Lower leg skin (tissue), 3 donors: ENCODE measurements around the gene RAD9A.

Experiments
- POLR2A ChIP-seq, 2 donors: fragments of 450-650 bp; IDR thresholded peaks; one replicate each; pipeline ENCODE4 v1.6.1; 2016 to 2017; ENCODE audit warnings: antibody characterized with exemption in 2 of 2, mild to moderate bottlenecking in 1 of 2, moderate library complexity in 1 of 2
- TF ChIP-seq, protein P1 (sequence below), 3 donors: fragments of 450-650 bp; IDR thresholded peaks; one replicate each; pipeline ENCODE4 v1.5.1; 2016; ENCODE audit warnings: antibody characterized with exemption in 3 of 3, mild to moderate bottlenecking in 3 of 3, moderate library complexity in 2 of 3

- TF ChIP-seq, protein P1, sequence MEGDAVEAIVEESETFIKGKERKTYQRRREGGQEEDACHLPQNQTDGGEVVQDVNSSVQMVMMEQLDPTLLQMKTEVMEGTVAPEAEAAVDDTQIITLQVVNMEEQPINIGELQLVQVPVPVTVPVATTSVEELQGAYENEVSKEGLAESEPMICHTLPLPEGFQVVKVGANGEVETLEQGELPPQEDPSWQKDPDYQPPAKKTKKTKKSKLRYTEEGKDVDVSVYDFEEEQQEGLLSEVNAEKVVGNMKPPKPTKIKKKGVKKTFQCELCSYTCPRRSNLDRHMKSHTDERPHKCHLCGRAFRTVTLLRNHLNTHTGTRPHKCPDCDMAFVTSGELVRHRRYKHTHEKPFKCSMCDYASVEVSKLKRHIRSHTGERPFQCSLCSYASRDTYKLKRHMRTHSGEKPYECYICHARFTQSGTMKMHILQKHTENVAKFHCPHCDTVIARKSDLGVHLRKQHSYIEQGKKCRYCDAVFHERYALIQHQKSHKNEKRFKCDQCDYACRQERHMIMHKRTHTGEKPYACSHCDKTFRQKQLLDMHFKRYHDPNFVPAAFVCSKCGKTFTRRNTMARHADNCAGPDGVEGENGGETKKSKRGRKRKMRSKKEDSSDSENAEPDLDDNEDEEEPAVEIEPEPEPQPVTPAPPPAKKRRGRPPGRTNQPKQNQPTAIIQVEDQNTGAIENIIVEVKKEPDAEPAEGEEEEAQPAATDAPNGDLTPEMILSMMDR (IDR thresholded peaks at IDR 0.05) = no peak
- no peak for TF ChIP-seq POLR2A (IDR thresholded peaks at IDR 0.05)
Measured at GRCh38 chr11:67366961-67367760, 24.6 kb upstream of the RAD9A start.
